Mesothelial cell of epicardium (in vitro differentiated cells): Measurements from ENCODE around the gene PRKN. TPM values are rescaled to one million over a fixed set of nuclear protein-coding genes. Genes with fewer than 3 reads are reported as not detected.

Experiments
- DNase-seq, 2 experiments: peaks; one replicate each; pipeline ENCODE4 v3.0.0; 2021; ENCODE audit warnings: low spot score in 2 of 2; ENCODE audit not compliant: unreplicated experiment in 2 of 2
- H3K27ac Mint-ChIP-seq: 2 replicates; pipeline ENCODE4 v1.8.0; 2021; ENCODE audit warnings: mixed read lengths
- H3K27me3 Mint-ChIP-seq: 2 replicates; pipeline ENCODE4 v1.8.0; 2021; ENCODE audit warnings: low read depth, mixed read lengths
- H3K36me3 Mint-ChIP-seq: 2 replicates; pipeline ENCODE4 v1.8.0; 2021; ENCODE audit warnings: mixed read lengths
- H3K4me1 Mint-ChIP-seq: 2 replicates; pipeline ENCODE4 v1.8.0; 2021; ENCODE audit warnings: mixed read lengths
- H3K4me3 Mint-ChIP-seq: 2 replicates; pipeline ENCODE4 v1.8.0; 2021; ENCODE audit warnings: mild to moderate bottlenecking, moderate library complexity, mixed read lengths
- H3K9me3 Mint-ChIP-seq: 2 replicates; pipeline ENCODE4 v1.8.0; 2021; ENCODE audit warnings: mixed read lengths
- total RNA-seq: library from RNA; stranded (reverse); gene quantifications from 3 replicates; pipeline ENCODE4 v1.2.1, GENCODE V29; 2021
- TF ChIP-seq, protein P1 (sequence below): fragments of 200-600 bp; sonication (generic); IDR thresholded peaks from one replicate; pipeline ENCODE4 v1.5.0; 2021; ENCODE audit warnings: antibody characterized with exemption; ENCODE audit not compliant: unreplicated experiment

The PRKN gene
- total RNA-seq, 1 donor from 2014 or later = 7.6 TPM

DNA sequence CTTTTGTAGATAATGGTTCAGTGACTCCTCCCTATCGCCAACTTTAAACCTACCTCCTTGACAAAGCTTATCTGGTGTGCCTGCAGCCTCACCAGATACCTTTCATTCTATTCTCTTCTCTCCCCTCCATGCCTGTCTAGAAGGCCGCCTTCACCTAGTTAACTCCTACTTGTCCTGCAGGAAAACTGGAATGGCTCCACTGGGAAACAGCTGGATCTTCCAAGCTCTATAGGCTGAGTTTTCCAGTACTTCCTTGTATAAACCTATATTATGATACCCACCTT lies 6.2 kb downstream of the PRKN start:
- DNase-seq = no peak
- no peaks in the 10 kb centered on the region for H3K27me3 Mint-ChIP-seq
- H3K4me3 Mint-ChIP-seq = no peak overlapping the region
- peaks cover 12% of the 10 kb centered on the region for H3K9me3 Mint-ChIP-seq
- H3K36me3 Mint-ChIP-seq = peaks cover 2% of the 10 kb centered on the region
- TF ChIP-seq, protein P1, sequence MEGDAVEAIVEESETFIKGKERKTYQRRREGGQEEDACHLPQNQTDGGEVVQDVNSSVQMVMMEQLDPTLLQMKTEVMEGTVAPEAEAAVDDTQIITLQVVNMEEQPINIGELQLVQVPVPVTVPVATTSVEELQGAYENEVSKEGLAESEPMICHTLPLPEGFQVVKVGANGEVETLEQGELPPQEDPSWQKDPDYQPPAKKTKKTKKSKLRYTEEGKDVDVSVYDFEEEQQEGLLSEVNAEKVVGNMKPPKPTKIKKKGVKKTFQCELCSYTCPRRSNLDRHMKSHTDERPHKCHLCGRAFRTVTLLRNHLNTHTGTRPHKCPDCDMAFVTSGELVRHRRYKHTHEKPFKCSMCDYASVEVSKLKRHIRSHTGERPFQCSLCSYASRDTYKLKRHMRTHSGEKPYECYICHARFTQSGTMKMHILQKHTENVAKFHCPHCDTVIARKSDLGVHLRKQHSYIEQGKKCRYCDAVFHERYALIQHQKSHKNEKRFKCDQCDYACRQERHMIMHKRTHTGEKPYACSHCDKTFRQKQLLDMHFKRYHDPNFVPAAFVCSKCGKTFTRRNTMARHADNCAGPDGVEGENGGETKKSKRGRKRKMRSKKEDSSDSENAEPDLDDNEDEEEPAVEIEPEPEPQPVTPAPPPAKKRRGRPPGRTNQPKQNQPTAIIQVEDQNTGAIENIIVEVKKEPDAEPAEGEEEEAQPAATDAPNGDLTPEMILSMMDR = no peak
- H3K27ac Mint-ChIP-seq = no peak overlapping the region
- H3K4me1 Mint-ChIP-seq = peaks cover 2% of the 10 kb centered on the region

DNA sequence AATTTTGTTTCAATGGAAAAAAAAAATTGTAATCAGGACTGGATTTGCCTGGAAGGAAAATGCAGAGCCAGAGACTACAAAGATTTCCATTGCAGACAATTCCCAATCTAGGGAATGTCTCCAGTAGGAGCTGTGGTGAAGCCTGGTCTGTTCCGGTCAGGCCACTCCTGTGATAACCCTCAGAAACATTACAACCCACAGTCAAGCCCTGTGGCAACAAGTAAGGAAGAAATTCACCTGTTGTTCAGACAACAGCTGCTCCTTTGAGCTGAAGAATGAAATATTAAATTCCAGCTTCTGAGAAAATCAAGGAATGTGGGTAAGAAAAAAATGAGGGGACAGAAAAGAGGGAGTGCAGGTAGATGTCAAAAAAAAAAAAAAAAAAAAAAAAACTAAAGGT lies 8.0 kb downstream of the PRKN start:
- Mint-ChIP-seq H3K27me3 (no peaks in the 10 kb centered on the region), H3K27ac (no peak overlapping the region), H3K4me3 (no peak overlapping the region), H3K36me3 (peaks cover 2% of the 10 kb centered on the region), H3K9me3 (peaks cover 12% of the 10 kb centered on the region), H3K4me1 (no peaks in the 10 kb centered on the region)
- TF ChIP-seq, protein P1 = no peak
- no peak for DNase-seq

DNA sequence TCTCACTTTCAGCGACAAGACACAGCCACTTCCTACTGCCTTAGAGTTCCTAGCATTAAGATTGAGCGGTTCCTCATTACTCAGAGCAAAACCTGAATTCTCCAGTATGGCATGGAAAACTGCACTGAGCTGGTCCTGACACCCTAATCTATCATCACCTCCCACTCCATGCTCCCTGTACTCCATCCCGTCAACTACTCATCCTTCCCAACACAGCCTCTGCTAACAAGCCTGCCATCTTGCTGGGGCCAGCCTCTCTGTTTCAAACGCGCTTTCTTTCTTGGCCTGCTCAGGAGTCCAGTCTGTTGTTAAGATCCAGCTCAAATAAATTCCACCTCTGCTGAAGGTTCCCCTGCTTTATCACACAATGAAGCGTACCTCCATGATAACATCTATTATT lies 12.0 kb downstream of the PRKN start:
- Mint-ChIP-seq H3K27ac (no peak overlapping the region), H3K4me3 (no peak overlapping the region), H3K27me3 (no peaks in the 10 kb centered on the region), H3K4me1 (no peaks in the 10 kb centered on the region), H3K36me3 (peaks cover 2% of the 10 kb centered on the region), H3K9me3 (peaks cover 12% of the 10 kb centered on the region)
- TF ChIP-seq, protein P1 = no peak
- DNase-seq = no peak

DNA sequence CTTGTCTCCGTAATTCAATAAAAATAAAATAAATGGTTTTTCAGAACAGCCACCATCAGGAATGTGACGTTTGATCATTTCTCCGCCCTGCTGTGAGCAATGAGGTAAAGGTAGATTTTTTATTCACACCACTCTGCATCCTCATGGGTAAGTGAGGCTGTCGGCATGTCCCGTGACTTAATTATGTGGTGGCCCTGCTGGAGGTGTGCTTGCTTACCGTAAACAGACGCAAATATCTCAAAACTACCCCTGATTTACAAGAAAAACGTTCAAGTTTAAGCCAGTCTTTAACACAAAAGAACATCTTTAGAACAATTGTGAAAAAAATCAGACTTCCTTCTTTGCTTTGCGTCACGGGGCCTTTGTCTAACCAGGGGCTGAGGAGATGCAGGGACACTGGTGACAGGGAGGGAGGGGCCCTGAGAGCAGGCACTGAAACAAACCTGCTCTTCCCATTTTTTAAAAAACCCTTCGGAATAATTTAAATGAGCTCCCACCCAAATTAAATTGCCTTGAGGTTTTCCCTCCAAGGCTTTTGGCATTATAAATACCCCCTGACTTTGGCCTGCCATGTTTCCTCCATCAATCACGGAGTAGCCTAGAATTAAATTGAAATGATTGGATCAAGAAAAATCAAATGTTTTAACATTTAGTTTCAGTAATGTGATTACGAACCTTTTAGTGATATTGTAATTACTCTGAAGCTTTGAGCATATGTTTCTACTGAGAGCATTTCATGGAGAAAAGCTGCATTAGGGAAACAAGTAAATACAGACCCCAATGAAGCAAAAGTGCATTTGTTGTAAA lies 13.4 kb downstream of the PRKN start:
- Mint-ChIP-seq H3K27ac (no peak overlapping the region), H3K9me3 (peaks cover 12% of the 10 kb centered on the region), H3K27me3 (no peaks in the 10 kb centered on the region), H3K36me3 (peaks cover 2% of the 10 kb centered on the region), H3K4me3 (no peak overlapping the region), H3K4me1 (no peaks in the 10 kb centered on the region)
- TF ChIP-seq, protein P1 = no peak
- no peak for DNase-seq

DNA sequence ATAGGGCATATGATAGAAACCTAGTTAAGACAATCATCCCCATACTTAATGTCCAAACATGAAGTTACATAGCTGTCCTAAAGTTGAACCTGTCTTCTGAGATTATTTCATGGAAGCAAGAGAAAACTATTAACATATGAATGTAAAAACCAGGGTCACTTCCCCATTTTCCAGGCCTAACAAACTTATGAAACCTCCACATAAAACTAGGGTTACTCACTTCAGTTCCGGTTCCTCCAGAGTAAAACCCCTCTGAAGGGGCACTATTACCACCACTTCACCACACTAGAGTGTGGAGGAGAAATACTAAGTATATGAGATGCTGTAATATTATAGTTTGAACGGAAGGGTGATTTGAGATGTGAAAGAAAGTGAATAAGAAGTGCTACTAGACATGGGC lies 14.9 kb downstream of the PRKN start:
- Mint-ChIP-seq H3K36me3 (peaks cover 2% of the 10 kb centered on the region), H3K27me3 (no peaks in the 10 kb centered on the region), H3K9me3 (peaks cover 5% of the 10 kb centered on the region), H3K4me3 (no peak overlapping the region), H3K27ac (no peak overlapping the region), H3K4me1 (no peaks in the 10 kb centered on the region)
- TF ChIP-seq, protein P1 = no peak
- DNase-seq = no peak
